Mesendoderm (in vitro differentiated cells): ENCODE results near the gene ZNF226. TPM values are rescaled to one million over a fixed set of nuclear protein-coding genes. Genes with fewer than 3 reads are reported as not detected.
"Not testable (repeated sequence)": the region's sequence is repeated elsewhere in the genome, so short reads cannot be mapped to it uniquely, and the experiment has no call there.

Source experiments
- DNase-seq: peaks from one replicate; pipeline ENCODE4 v3.0.0; 2013
- H2AK5ac ChIP-seq: 2 replicates; pipeline ENCODE4 v1.6.1; 2013; ENCODE audit warnings: low read length, inconsistent platforms
- H2BK120ac ChIP-seq: 2 replicates; pipeline ENCODE4 v1.6.1; 2013; ENCODE audit warnings: low read depth, mild to moderate bottlenecking, low read length, moderate library complexity, mixed read lengths
- H2BK15ac ChIP-seq: replicated peaks from 2 replicates; pipeline ENCODE4 v1.6.1; 2013; ENCODE audit warnings: low read depth, mild to moderate bottlenecking, moderate library complexity
- H2BK5ac ChIP-seq: 2 replicates; pipeline ENCODE4 v1.6.1; 2013; ENCODE audit warnings: low read length, inconsistent platforms
- H3K18ac ChIP-seq: 2 replicates; pipeline ENCODE4 v1.6.1; 2013; ENCODE audit warnings: mild to moderate bottlenecking, low read length, mixed read lengths
- H3K23ac ChIP-seq: one replicate; pipeline ENCODE4 v1.6.1; 2013; ENCODE audit warnings: low read length
- H3K27ac ChIP-seq: 2 replicates; pipeline ENCODE4 v1.5.1; 2013; ENCODE audit warnings: low read depth, mild to moderate bottlenecking, inconsistent platforms, low read length, moderate library complexity
- H3K27me3 ChIP-seq: 2 replicates; pipeline ENCODE4 v1.6.1; 2013; ENCODE audit warnings: low read length, control low read depth, mild to moderate bottlenecking, inconsistent platforms; ENCODE audit not compliant: insufficient read depth, poor library complexity
- H3K36me3 ChIP-seq: 2 replicates; pipeline ENCODE4 v1.6.1; 2013; ENCODE audit warnings: low read length, inconsistent platforms; ENCODE audit not compliant: control insufficient read depth, insufficient read depth
- H3K4ac ChIP-seq: one replicate; pipeline ENCODE4 v1.6.1; 2013; ENCODE audit warnings: low read depth, mild to moderate bottlenecking, low read length, moderate library complexity
- H3K4me1 ChIP-seq: 2 replicates; pipeline ENCODE4 v1.6.1; 2013; ENCODE audit warnings: low read depth, low read length, inconsistent platforms; ENCODE audit not compliant: control insufficient read depth
- H3K4me2 ChIP-seq: 2 replicates; pipeline ENCODE4 v1.6.1; 2013; ENCODE audit warnings: low read length
- H3K4me3 ChIP-seq: 2 replicates; pipeline ENCODE4 v1.5.1; 2013; ENCODE audit warnings: mild to moderate bottlenecking, low read length
- H3K56ac ChIP-seq: one replicate; pipeline ENCODE4 v1.6.1; 2013; ENCODE audit warnings: low read length
- H3K79me1 ChIP-seq: 2 replicates; pipeline ENCODE4 v1.6.1; 2013; ENCODE audit warnings: low read length, inconsistent platforms
- H3K79me2 ChIP-seq: 2 replicates; pipeline ENCODE4 v1.6.1; 2013; ENCODE audit warnings: mild to moderate bottlenecking, low read length; ENCODE audit not compliant: control insufficient read depth, insufficient read depth
- H3K9ac ChIP-seq: 2 replicates; pipeline ENCODE4 v1.6.1; 2013; ENCODE audit warnings: low read length, inconsistent platforms
- H4K5ac ChIP-seq: one replicate; pipeline ENCODE4 v1.6.1; 2013; ENCODE audit warnings: low read length
- H4K8ac ChIP-seq: one replicate; pipeline ENCODE4 v1.6.1; 2013; ENCODE audit warnings: low read depth, mild to moderate bottlenecking, control low read depth, low read length, moderate library complexity
- WGBS: extraction: QIAGEN DNeasy Blood & Tissue Kit; methylation state at CpG from one replicate; pipeline ENCODE4 v1.1.7; 2013; ENCODE audit warnings: low lambda C conversion rate, missing lambda C conversion rate; ENCODE audit not compliant: insufficient coverage; ENCODE audit errors: extremely low coverage; 5-methylcytosine and 5-hydroxymethylcytosine counted together
- polyA plus RNA-seq, 2 experiments: library from polyadenylated mRNA; stranded (reverse); fragments of 200-250 nt; gene quantifications; one replicate each; pipeline ENCODE4 v1.2.3, GENCODE V29; 2013

ZNF226 gene
- 10.3 TPM for polyA plus RNA-seq (2013, experiment 1 of 2)
- 10.6 TPM for polyA plus RNA-seq (2013, experiment 2 of 2)

DNA sequence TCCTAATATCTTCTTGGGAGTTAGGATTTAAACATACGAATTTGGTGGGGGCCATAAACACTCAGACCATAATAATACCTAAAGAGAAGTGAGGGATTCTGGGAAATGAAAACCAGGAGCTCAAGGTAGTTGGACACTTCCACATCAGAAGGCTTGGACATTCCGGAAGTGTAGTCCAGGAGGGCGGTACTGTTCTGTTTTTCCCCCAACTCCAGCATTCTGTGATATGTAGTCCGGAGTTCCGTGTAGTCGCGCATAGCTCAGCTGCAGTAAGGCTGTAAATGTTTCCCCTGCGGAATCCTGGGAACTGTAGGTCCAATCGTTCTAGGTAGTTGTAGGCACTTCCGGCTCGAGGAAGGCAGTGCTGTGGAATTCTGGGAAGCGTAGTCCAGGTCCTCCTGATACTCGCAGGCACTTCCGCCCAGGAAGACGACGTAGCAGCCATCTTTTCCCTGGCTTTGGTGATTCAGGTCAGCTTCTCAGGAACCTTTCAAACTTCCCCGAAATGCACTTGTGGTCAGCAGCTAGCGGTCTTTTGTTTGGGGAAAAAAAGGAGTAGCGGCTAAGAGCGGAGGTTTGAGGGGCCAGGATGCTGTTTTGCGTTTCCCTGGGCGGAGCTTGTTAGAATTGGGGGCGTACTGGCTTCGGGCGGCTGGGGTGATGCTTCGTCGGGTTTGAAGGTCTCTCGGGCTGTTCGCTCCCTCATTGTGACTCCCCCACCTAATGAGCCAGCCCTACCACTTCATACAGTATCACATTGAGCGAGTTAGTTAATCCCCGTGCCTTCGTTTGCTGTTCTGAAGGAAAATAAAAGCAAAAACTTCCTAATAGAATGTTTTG lies at the start of gene ZNF226:
ZNF226 (plus strand) TSS at position 428 of the 840 bp plus-strand sequence. CDS start 4,981 bp downstream, outside the sequence.
- Histone ChIP-seq H3K36me3 (peaks cover 2% of the 10 kb centered on the region), H2BK15ac (no peak within 1 kb of the TSS), H3K9ac (peak within 1 kb of the TSS; percentile 81), H4K5ac (no peak within 1 kb of the TSS), H3K23ac (no peak within 1 kb of the TSS), H3K79me1 (peaks cover 3% of the 10 kb centered on the region), H3K4me2 (peak within 1 kb of the TSS; percentile 65), H2BK5ac (no peak within 1 kb of the TSS), H3K4me3 (peak within 1 kb of the TSS; percentile 77), H3K27me3 (no peaks in the 10 kb centered on the region), H2BK120ac (no peak within 1 kb of the TSS), H3K18ac (peak within 1 kb of the TSS; percentile 91), H2AK5ac (no peak within 1 kb of the TSS), H3K56ac (peak within 1 kb of the TSS; percentile 87), H3K27ac (no peak within 1 kb of the TSS), H3K4ac (peak within 1 kb of the TSS; percentile 85), H4K8ac (peak within 1 kb of the TSS; percentile 70), H3K4me1 (no peaks in the 10 kb centered on the region), H3K79me2 (peaks cover 3% of the 10 kb centered on the region)
- WGBS, result no CpG with 5 or more reads among the region's 32 CpGs
- peak; percentile 98 for DNase-seq

DNA sequence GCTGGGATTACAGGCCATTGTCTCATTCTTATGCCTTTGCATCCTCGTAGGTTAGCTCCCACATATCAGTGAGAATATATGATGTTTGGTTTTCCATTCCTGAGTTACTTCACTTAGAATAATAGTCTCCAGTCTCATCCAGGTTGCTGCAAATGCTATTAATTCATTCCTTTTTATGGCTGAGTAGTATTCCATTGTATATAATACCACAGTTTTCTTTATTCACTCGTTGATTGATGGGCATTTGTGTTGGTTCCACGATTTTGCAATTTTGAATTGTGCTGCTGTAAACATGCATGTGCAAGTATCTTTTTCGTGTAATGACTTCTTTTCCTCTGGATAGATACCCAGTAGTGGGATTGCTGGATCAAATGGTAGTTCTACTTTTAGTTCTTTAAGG lies 43.7 kb upstream of the ZNF226 start:
- not testable (repeated sequence) for H3K4me2 ChIP-seq, H2AK5ac ChIP-seq, H3K79me1 ChIP-seq, H3K4me3 ChIP-seq, H4K5ac ChIP-seq, H3K18ac ChIP-seq, H2BK5ac ChIP-seq, H3K23ac ChIP-seq, H2BK120ac ChIP-seq, H3K36me3 ChIP-seq, DNase-seq, H3K4me1 ChIP-seq, H3K79me2 ChIP-seq, H3K4ac ChIP-seq, H2BK15ac ChIP-seq, H3K9ac ChIP-seq, H3K56ac ChIP-seq, H4K8ac ChIP-seq, H3K27me3 ChIP-seq, H3K27ac ChIP-seq
- WGBS, result no CpG with 5 or more reads among the region's 4 CpGs

DNA sequence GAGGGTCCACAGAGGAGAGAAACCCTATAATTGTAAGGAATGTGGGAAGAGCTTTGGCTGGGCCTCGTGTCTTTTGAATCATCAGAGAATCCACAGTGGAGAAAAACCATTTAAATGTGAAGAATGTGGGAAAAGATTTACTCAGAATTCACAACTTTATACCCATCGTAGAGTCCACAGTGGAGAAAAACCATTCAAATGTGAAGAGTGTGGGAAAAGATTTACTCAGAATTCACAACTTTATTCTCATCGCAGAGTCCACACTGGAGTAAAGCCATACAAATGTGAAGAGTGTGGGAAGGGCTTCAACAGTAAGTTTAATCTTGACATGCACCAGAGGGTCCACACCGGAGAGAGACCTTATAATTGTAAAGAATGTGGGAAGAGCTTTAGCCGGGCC lies 32.9 kb upstream of the ZNF226 start:
- H3K4me3 ChIP-seq, result no peak overlapping the region
- H3K4ac ChIP-seq, result no peak overlapping the region
- H3K79me2 ChIP-seq, result no peaks in the 10 kb centered on the region
- no peak overlapping the region for H3K9ac ChIP-seq
- no peak overlapping the region for H4K5ac ChIP-seq
- no peaks in the 10 kb centered on the region for H3K27me3 ChIP-seq
- no peak overlapping the region for H2BK5ac ChIP-seq
- peaks cover 3% of the 10 kb centered on the region for H3K36me3 ChIP-seq
- no peaks in the 10 kb centered on the region for H3K4me1 ChIP-seq
- no peak for DNase-seq
- H3K27ac ChIP-seq, result no peak overlapping the region
- H2BK120ac ChIP-seq, result no peak overlapping the region
- H4K8ac ChIP-seq, result no peak overlapping the region
- H3K23ac ChIP-seq, result no peak overlapping the region
- no CpG with 5 or more reads among the region's 5 CpGs for WGBS
- H2BK15ac ChIP-seq, result no peak overlapping the region
- no peak overlapping the region for H3K18ac ChIP-seq
- no peaks in the 10 kb centered on the region for H3K79me1 ChIP-seq
- no peak overlapping the region for H2AK5ac ChIP-seq
- H3K4me2 ChIP-seq, result no peak overlapping the region
- no peak overlapping the region for H3K56ac ChIP-seq

GRCh38 chr19:44141191-44142058 lies 23.5 kb upstream of the ZNF226 start, which contains the start of gene ZNF234:
Gene ZNF234 (plus strand): TSS chr19:44141554. CDS start chr19:44144633, 3,079 bp downstream.
- Histone ChIP-seq H2BK120ac (peak within 1 kb of the TSS; percentile 52), H4K5ac (peak within 1 kb of the TSS; percentile 87), H3K79me2 (no peaks in the 10 kb centered on the region), H2BK5ac (no peak within 1 kb of the TSS), H3K23ac (no peak within 1 kb of the TSS), H2BK15ac (no peak within 1 kb of the TSS), H3K4me3 (peak within 1 kb of the TSS; percentile 90), H3K56ac (peak within 1 kb of the TSS; percentile 98), H3K4ac (peak within 1 kb of the TSS; percentile 82), H3K79me1 (no peaks in the 10 kb centered on the region), H3K36me3 (no peaks in the 10 kb centered on the region), H4K8ac (no peak within 1 kb of the TSS), H3K4me2 (peak within 1 kb of the TSS; percentile 91), H2AK5ac (no peak within 1 kb of the TSS), H3K18ac (peak within 1 kb of the TSS; percentile 62), H3K9ac (peak within 1 kb of the TSS; percentile 85), H3K4me1 (no peaks in the 10 kb centered on the region), H3K27ac (no peak within 1 kb of the TSS), H3K27me3 (no peaks in the 10 kb centered on the region)
- no CpG with 5 or more reads among the region's 52 CpGs for WGBS
- peak; percentile 80 for DNase-seq

DNA sequence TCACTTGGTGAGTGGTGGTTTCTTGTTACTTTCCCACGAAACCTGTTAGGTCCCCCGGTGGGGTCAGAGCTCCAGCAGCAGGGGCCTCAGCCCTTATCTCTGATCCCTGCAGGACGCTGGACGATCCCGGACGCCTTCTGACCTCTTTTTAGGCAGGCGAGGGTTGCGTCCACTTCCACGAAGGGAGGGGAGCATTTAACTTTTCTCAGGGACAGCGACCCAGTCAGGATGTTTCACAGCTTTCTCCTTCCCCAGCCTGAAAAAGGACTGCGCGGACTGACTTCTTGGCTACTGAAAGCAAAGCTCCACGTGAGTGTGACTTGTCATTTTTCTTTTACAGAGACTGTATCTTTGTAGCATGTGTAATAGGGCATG lies 22.9 kb upstream of the ZNF226 start:
- no peaks in the 10 kb centered on the region for H3K36me3 ChIP-seq
- H4K5ac ChIP-seq, result no peak overlapping the region
- no peak overlapping the region for H3K4ac ChIP-seq
- H3K18ac ChIP-seq, result no peak overlapping the region
- no peak for DNase-seq
- no peaks in the 10 kb centered on the region for H3K79me1 ChIP-seq
- H3K9ac ChIP-seq, result peak overlapping the region; percentile 76
- H4K8ac ChIP-seq, result no peak overlapping the region
- no peak overlapping the region for H2BK120ac ChIP-seq
- peak overlapping the region; percentile 98 for H3K56ac ChIP-seq
- H3K23ac ChIP-seq, result no peak overlapping the region
- no peak overlapping the region for H2BK15ac ChIP-seq
- H3K79me2 ChIP-seq, result no peaks in the 10 kb centered on the region
- no peaks in the 10 kb centered on the region for H3K4me1 ChIP-seq
- no peak overlapping the region for H2AK5ac ChIP-seq
- H3K4me3 ChIP-seq, result peak overlapping the region; percentile 90
- H3K27me3 ChIP-seq, result no peaks in the 10 kb centered on the region
- peak overlapping the region; percentile 91 for H3K4me2 ChIP-seq
- H3K27ac ChIP-seq, result no peak overlapping the region
- WGBS, result no CpG with 5 or more reads among the region's 13 CpGs
- H2BK5ac ChIP-seq, result no peak overlapping the region
